GM18526 (cell line): ENCODE results near the gene EXPH5.

Experiments used
- POLR2A ChIP-seq: IDR thresholded peaks from 3 replicates; pipeline ENCODE4 v1.6.1; 2011; ENCODE audit not compliant: insufficient read length; ENCODE audit errors: extremely low read depth

The EXPH5 gene

DNA sequence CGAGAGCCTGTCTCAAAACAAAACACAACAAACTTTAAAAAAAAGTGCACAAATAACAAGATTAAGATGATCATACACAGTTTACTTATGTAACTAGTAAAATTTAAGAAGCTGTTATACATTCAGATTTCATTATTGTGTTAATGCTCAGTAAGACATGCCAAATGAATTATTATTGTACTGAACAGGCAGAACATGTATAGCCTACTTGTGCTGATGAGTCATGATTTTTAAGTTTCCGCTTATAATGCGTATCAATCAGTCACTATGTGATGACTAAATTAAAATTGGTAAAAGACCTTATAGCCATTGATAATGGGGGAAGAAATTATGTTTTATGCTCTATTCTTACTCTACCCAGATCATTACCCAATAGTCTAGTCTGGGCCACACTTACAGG, 20.5 kb upstream of the EXPH5 start:
- no peak for TF ChIP-seq POLR2A

GRCh38 chr11:108609682-108610081, 16.1 kb upstream of the EXPH5 start:
- TF ChIP-seq POLR2A = no peak

GRCh38 chr11:108608548-108608947, 15.0 kb upstream of the EXPH5 start:
- TF ChIP-seq POLR2A = no peak

DNA sequence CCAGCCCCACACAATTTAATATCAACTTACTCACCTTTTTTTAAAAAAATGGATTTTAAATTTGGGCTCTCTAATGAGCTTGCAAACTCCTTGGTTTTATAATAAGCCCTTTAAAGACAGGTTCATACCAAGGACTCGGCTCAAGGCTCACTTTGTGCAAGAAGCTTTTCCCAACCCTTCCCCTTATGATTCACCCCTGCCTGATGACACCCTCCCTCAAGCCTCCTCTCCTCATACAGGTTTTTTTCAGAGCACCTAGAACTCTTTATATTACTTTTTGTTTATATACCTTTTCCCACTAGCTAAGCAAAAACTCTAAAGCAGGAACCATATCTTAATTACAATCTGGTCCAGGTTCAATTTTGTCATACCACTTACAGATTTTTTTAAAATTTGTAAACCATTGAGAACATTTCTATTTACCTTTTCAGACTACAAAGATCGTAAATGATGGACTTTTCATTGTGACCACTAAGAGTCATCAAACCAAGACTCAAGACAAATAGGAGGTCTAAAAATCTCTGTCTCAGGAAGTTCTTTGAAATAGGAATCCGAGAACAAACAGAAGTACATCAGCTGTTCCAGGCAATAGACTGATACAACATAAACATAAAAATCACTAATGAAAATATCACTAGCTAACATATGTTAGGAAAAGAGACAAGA, 13.1 kb upstream of the EXPH5 start:
- no peak for TF ChIP-seq POLR2A

GRCh38 chr11:108606070-108606469, 12.5 kb upstream of the EXPH5 start:
- TF ChIP-seq POLR2A = no peak

- TF ChIP-seq POLR2A = no peak
These were observed 7.6 kb upstream of the EXPH5 start for GRCh38 chr11:108601150-108601549.

GRCh38 chr11:108599978-108600377, 6.4 kb upstream of the EXPH5 start:
- no peak for TF ChIP-seq POLR2A

DNA sequence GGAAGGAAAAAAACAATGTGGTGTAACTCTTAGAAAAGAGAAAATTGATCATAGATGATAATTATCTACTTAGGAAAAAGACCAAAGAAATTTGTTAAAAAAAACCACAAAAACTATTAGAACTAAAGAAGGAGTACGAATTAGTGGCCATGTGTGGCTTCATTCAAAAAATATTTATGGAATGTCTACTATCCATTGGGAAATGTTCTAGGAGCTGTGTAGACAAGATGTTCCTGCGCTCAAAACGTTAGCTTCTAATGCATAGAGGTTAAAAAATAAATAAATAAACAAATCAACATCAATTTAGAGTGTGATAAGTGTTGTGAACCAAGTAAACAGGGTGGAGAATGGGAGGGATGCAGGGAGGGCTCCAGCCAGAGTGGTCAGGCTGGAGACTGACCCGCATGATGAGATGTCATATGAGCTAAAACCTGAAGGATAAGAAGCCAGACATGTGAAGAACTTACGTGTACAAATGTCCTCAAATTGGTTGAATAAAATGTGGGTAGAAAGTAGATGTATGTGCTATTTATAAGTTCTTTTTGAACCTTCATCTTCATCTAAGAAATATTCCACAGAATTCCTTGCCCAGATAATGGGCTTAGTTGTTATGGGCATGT, 4.3 kb upstream of the EXPH5 start:
- no peak for TF ChIP-seq POLR2A

DNA sequence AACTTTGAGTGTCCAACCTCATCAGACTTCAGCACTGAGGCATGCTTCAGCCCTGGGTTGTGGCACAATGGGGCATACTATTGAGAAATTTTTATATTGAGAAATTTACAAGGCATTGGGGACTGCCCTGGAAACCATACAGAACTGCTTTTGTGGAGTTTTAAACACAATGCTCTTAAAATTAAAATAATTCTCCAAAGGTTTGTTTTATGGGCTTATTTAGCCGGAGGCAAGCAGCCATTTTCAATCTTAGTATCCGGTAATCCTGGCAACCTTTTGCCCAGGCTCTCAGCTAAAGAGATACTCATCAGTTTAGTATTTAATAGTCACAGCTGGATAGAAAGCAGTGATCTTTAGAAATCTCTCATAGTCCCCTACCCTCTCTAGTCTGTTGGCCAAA, 3.1 kb upstream of the EXPH5 start:
- no peak for TF ChIP-seq POLR2A

- TF ChIP-seq POLR2A = no peak
These were observed 411 bp upstream of the EXPH5 start for GRCh38 chr11:108593923-108594434.

GRCh38 chr11:108592591-108593213, 866 bp downstream of the EXPH5 start:
- TF ChIP-seq POLR2A = no peak

DNA sequence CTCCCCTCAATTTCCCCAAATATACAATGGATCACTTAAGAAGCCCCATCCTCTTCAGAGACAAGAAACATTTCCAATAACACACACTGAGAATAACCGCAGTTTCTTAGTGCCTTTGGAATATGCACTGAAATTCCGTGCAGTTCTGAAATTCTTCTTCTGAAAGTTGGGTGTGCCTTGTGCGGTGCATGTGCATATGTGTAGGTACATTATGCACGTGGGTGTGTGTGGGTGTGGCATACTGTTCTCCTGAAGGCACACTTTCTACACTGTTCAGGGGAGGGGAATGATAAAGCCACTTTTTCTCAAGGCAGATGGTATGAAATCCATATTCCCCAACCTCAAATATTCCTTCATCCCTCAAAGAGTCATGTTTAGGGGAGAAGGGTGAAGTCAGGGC, 1.7 kb downstream of the EXPH5 start:
- no peak for TF ChIP-seq POLR2A

GRCh38 chr11:108589136-108589535, 4.4 kb downstream of the EXPH5 start:
- no peak for TF ChIP-seq POLR2A

DNA sequence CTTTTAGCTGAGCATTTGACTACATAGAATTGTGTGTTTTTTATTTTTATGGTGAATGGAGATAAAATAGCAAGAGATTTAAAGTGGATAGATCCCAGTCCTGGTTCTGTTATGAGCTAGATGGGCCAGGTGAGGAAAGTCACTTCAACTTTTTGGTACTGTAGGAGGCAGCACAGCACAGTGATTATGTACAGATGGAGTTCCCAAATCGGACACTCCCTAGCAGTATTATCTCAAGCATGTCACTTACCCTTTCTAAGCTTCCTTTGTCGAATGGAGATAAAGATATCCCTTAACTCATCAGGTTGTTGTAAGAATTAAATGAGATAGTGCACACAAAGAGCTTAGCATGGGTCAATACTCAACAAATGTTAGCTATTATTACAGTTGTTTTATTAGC, 5.3 kb downstream of the EXPH5 start:
- no peak for TF ChIP-seq POLR2A

- TF ChIP-seq POLR2A = no peak
These were observed 6.5 kb downstream of the EXPH5 start for GRCh38 chr11:108587109-108587508.

GRCh38 chr11:108586600-108586999, 7.0 kb downstream of the EXPH5 start:
- TF ChIP-seq POLR2A = no peak
